Smooth muscle cell (in vitro differentiated cells): ENCODE data around the gene CCDC57. TPM values are rescaled to one million over a fixed set of nuclear protein-coding genes. Genes with fewer than 3 reads are reported as not detected.

Experiments
- DNase-seq: peaks from one replicate; lab custom pipeline; 2025; ENCODE audit not compliant: unreplicated experiment; lab: John Stamatoyannopoulos, UW
- H2AFZ ChIP-seq: fragments of 200-600 bp; sonication (generic); 2 replicates; pipeline ENCODE4 v1.6.0; 2016; ENCODE audit warnings: antibody characterized with exemption, low read depth, mild to moderate bottlenecking
- H3F3A ChIP-seq: fragments of 200-600 bp; sonication (generic); 2 replicates; pipeline ENCODE4 v1.6.0; 2017; ENCODE audit warnings: antibody characterized with exemption, low read depth
- H3K27ac ChIP-seq: fragments of 200-600 bp; sonication (generic); 2 replicates; pipeline ENCODE4 v1.5.1; 2016; ENCODE audit warnings: low read depth, mild to moderate bottlenecking
- H3K27me3 ChIP-seq: fragments of 200-600 bp; sonication (generic); 2 replicates; pipeline ENCODE4 v1.6.1; 2016; ENCODE audit warnings: low read depth, mild to moderate bottlenecking
- H3K36me3 ChIP-seq: fragments of 200-600 bp; sonication (generic); 2 replicates; pipeline ENCODE4 v1.5.1; 2016; ENCODE audit warnings: low read depth
- H3K4me1 ChIP-seq: fragments of 200-600 bp; sonication (generic); 2 replicates; pipeline ENCODE4 v1.5.1; 2016; ENCODE audit warnings: low read depth
- H3K4me2 ChIP-seq: fragments of 200-600 bp; sonication (generic); 2 replicates; pipeline ENCODE4 v1.6.0; 2016; ENCODE audit warnings: mild to moderate bottlenecking
- H3K4me3 ChIP-seq: fragments of 200-600 bp; sonication (generic); 2 replicates; pipeline ENCODE4 v1.5.1; 2016; ENCODE audit warnings: mild to moderate bottlenecking
- H3K79me2 ChIP-seq: fragments of 200-600 bp; sonication (generic); 2 replicates; pipeline ENCODE4 v1.6.0; 2016; ENCODE audit warnings: low read depth, mild to moderate bottlenecking
- H3K9ac ChIP-seq: fragments of 200-600 bp; sonication (generic); 2 replicates; pipeline ENCODE4 v1.6.0; 2016; ENCODE audit warnings: low read depth
- H3K9me3 ChIP-seq: fragments of 200-600 bp; sonication (generic); replicated peaks from 2 replicates; pipeline ENCODE4 v1.5.1; 2016; ENCODE audit warnings: low read depth
- H4K20me1 ChIP-seq: fragments of 200-600 bp; sonication (generic); 2 replicates; pipeline ENCODE4 v1.6.0; 2016; ENCODE audit warnings: low read depth
- WGBS: methylation state at CpG from one replicate; pipeline ENCODE4 v1.1.7; 2016; ENCODE audit warnings: low lambda C conversion rate; 5-methylcytosine and 5-hydroxymethylcytosine counted together
- polyA plus RNA-seq: library from polyadenylated mRNA; unstranded; fragments of >200 nt; fragmentation: Nextera tagmentation; extraction: Ambion mirVana; gene quantifications from 2 replicates; pipeline ENCODE4 v1.2.1, GENCODE V29; 2016
- total RNA-seq: library from RNA; depleted of rRNA; stranded (reverse); fragments of >200 nt; gene quantifications from 2 replicates; pipeline ENCODE4 v1.2.3, GENCODE V29; 2014
- TF ChIP-seq, protein P1 (sequence below): fragments of 200-600 bp; sonication (generic); IDR thresholded peaks from 2 replicates; pipeline ENCODE4 v1.5.1; 2017; ENCODE audit warnings: borderline replicate concordance, mild to moderate bottlenecking, antibody characterized with exemption; ENCODE audit not compliant: insufficient read depth, poor library complexity, severe bottlenecking

CCDC57 gene
- total and polyA plus RNA-seq, 2 experiments from 2014 or later: 18.3 to 23.1 TPM

DNA sequence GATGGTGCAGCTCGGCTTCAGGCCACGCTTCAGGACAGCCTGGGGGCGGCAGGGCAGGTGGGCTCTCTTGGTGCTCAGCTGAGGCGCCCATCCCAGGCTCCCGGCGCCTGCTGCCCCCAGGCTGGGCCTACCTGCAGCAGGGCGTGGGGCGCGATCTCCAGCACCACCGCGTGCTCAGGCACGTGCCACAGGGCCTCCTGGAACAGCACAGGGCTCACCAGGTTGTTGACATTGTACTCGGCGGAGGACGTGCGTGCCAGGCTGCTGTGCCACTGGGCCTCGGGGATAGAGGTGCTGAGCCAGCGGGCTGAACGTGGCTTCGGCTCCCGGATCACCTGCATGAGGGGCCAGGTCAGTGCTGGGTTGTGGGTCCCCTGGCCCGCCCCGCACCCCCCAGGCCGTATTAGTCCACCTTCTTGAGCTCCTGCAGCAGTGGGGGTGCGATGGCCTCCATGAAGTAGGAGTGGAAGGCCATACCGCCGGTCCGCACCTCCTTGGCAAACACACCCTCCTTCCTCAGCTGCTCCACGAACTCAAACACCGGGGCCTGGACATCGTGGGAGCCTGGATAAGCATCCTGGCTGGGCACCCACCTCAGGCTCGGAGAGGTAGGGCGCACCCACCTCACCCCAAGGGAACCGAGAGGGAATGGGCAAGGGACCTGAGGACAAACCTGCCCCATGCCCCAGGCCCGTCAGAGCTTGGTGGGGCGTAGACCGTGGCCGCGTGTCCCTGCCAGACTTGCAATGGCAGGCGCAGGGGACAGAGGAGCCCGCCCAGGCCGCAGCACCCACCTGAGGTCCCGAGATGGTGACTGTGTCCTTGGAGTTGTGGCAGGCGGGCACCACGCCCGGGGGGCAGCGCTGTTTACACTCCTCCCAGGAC, 123.6 kb downstream of the CCDC57 start:
- no peaks in the 10 kb centered on the region for H3K36me3 ChIP-seq
- H3K27me3 ChIP-seq: no peaks in the 10 kb centered on the region
- H3K4me1 ChIP-seq: no peaks in the 10 kb centered on the region
- no peaks in the 10 kb centered on the region for H3F3A ChIP-seq
- DNase-seq: no peak
- H3K4me3 ChIP-seq: no peak overlapping the region
- WGBS: 97% methylated on average over 47 of the region's 47 CpGs
- no peak overlapping the region for H2AFZ ChIP-seq
- H3K4me2 ChIP-seq: no peak overlapping the region
- H3K79me2 ChIP-seq: peaks cover 14% of the 10 kb centered on the region
- TF ChIP-seq, protein P1, sequence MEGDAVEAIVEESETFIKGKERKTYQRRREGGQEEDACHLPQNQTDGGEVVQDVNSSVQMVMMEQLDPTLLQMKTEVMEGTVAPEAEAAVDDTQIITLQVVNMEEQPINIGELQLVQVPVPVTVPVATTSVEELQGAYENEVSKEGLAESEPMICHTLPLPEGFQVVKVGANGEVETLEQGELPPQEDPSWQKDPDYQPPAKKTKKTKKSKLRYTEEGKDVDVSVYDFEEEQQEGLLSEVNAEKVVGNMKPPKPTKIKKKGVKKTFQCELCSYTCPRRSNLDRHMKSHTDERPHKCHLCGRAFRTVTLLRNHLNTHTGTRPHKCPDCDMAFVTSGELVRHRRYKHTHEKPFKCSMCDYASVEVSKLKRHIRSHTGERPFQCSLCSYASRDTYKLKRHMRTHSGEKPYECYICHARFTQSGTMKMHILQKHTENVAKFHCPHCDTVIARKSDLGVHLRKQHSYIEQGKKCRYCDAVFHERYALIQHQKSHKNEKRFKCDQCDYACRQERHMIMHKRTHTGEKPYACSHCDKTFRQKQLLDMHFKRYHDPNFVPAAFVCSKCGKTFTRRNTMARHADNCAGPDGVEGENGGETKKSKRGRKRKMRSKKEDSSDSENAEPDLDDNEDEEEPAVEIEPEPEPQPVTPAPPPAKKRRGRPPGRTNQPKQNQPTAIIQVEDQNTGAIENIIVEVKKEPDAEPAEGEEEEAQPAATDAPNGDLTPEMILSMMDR: no peak
- peaks cover 80% of the 10 kb centered on the region for H4K20me1 ChIP-seq
- no peak overlapping the region for H3K27ac ChIP-seq
- H3K9ac ChIP-seq: no peak overlapping the region
- H3K9me3 ChIP-seq: no peaks in the 10 kb centered on the region

DNA sequence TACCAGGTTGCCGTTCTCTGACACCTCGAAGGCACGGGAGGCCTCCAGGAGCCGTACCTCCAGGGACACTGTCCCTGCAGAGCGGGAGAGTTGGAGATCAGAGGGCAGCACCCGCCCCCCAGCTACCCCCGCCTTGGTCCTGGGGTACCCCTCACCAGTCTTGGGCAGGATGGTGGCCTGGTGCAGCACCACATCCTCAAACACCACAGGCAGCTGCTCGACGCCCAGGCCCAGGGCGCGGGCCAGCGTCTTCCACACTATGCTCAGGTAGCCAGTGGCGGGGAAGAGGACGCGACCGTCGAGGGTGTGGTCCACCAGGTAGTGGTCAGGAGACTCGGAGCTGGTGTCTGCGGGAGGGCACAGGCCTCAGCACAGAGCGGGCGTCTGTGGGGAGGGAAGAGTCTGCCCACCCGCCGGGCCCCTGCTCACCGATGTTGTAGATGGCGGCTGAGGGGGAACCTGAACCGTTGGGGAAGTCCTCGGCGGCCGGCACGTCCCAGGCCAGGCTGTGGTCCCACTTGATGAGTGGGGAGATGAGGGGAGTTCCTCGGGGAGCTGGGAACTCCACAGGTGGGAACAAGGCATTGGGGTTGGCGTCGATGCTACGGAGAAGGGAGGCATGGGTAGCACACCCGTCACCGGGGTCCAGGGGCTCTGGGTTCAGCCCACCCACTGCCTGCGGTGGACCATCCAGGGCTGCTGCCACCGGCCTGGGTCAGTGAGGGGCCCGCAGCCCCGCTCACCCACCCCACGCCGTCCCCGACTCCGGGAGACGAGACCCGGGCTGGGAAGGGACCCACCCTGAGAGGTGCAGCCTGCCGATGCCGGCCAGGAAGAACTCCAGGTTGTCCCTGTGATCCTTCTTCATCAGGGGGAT, 124.4 kb downstream of the CCDC57 start:
- peaks cover 81% of the 10 kb centered on the region for H4K20me1 ChIP-seq
- H3K4me3 ChIP-seq: no peak overlapping the region
- no peaks in the 10 kb centered on the region for H3F3A ChIP-seq
- peaks cover 6% of the 10 kb centered on the region for H3K79me2 ChIP-seq
- no peak overlapping the region for H3K4me2 ChIP-seq
- H3K9ac ChIP-seq: no peak overlapping the region
- WGBS: 97% methylated on average over 37 of the region's 48 CpGs
- DNase-seq: no peak
- no peaks in the 10 kb centered on the region for H3K36me3 ChIP-seq
- no peaks in the 10 kb centered on the region for H3K9me3 ChIP-seq
- H3K27me3 ChIP-seq: no peaks in the 10 kb centered on the region
- no peak overlapping the region for H3K27ac ChIP-seq
- H3K4me1 ChIP-seq: no peaks in the 10 kb centered on the region
- no peak overlapping the region for H2AFZ ChIP-seq
- TF ChIP-seq, protein P1: no peak

DNA sequence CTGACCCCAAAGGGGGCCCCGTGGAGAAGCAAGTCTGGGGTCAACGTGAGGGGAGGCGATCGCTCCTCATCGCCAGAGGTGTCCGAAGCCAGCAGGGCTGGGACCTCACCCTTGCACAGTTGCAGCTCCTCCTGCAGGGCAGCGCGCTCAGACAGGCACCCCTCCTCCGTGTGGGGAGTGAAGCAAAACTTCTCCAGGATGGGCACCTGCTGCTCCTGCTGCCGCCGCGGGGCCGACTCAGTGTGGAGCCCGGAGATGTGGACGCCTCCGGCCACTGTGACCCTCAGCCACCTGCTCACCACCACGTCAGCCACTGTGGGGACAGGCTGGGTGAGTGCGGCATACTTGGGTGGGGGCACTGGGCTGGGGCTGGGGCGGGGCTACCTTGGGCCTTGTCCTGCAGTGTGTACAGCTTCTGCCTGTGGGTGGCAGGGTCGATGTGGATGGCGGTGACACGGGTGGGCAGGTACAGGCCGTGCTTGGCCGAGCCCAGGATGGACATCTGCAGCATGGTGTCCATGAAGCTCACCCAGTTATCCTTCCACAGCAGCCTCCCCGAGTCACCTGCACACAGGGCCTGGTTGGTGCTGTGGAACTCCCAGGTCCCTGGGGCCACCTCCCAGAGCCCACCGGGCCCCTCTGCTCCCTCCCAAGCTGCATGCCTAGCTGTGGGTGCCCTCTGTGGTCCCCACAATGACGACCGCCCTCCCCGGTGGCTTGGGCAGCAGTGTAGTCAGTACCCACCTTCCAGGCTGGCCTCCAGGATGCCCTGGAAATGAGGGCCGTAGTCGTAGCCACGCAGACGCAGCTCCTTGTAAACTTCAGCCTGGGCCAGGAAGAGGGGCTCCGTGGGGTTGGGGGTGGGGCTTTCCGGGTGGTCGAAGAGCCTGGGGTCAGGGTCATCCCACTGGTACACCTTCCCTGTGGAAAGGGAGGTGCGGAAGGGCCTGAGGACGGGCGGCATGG, 125.4 kb downstream of the CCDC57 start:
- Histone ChIP-seq H3K4me2 (no peak overlapping the region), H3K9me3 (no peaks in the 10 kb centered on the region), H3K4me1 (no peaks in the 10 kb centered on the region), H4K20me1 (peaks cover 81% of the 10 kb centered on the region), H3K4me3 (no peak overlapping the region), H3K36me3 (no peaks in the 10 kb centered on the region), H2AFZ (no peak overlapping the region), H3F3A (no peaks in the 10 kb centered on the region), H3K9ac (no peak overlapping the region), H3K27ac (no peak overlapping the region), H3K79me2 (no peaks in the 10 kb centered on the region), H3K27me3 (no peaks in the 10 kb centered on the region)
- 96% methylated on average over 36 of the region's 39 CpGs for WGBS
- DNase-seq: no peak
- TF ChIP-seq, protein P1: no peak
